IMR-90 (cell line): ENCODE measurements around the gene FARS2. TPM values are rescaled to one million over a fixed set of nuclear protein-coding genes. Genes with fewer than 3 reads are reported as not detected.
A peak's percentile ranks its signal among the peaks of the same experiment; 100 is the strongest.

Source experiments
- ATAC-seq: fragments of 200-7000 bp; cut with Tn5 transposase; 2 replicates; pipeline ENCODE4 v1.9.1; 2020; ENCODE audit warnings: low read depth, mild to moderate bottlenecking, moderate library complexity
- BruUV-seq: library from RNA; stranded (reverse); fragments of 400-500 nt; replicated peaks from 2 replicates; lab custom pipeline; 2021; lab: Mats Ljungman, UMichigan
- CTCF ChIA-PET: fragments of 300-600 bp; formaldehyde crosslinking; extraction: SDS; loops from one replicate; lab custom pipeline; 2021; ENCODE audit warnings: antibody characterized with exemption; lab: Yijun Ruan, JAX
- POLR2A ChIA-PET: fragments of 300-600 bp; sonication (Branson Sonifier 250); formaldehyde crosslinking; loops from one replicate; lab custom pipeline; 2022; ENCODE audit warnings: antibody characterized with exemption; ENCODE audit not compliant: unreplicated experiment; lab: Charles Lee
- DNase-seq: peaks from one replicate; pipeline ENCODE4 v3.0.0; 2013
- H2AFZ ChIP-seq: replicated peaks from 2 replicates; pipeline ENCODE3; 2013; ENCODE audit warnings: low read length, mild to moderate bottlenecking; ENCODE audit not compliant: poor library complexity
- H2AK5ac ChIP-seq: 2 replicates; pipeline ENCODE4 v1.6.1; 2013; ENCODE audit warnings: low read depth, low read length, inconsistent platforms
- H2AK9ac ChIP-seq: replicated peaks from 2 replicates; pipeline ENCODE3; 2013; ENCODE audit warnings: mild to moderate bottlenecking, low read depth, low read length, moderate library complexity; ENCODE audit not compliant: poor library complexity
- H2BK120ac ChIP-seq: 2 replicates; pipeline ENCODE4 v1.6.1; 2013; ENCODE audit warnings: low read depth, low read length, inconsistent platforms
- H2BK15ac ChIP-seq: 3 replicates; pipeline ENCODE4 v1.6.1; 2013; ENCODE audit warnings: low read depth, low read length, inconsistent platforms
- H2BK20ac ChIP-seq: 2 replicates; pipeline ENCODE4 v1.6.1; 2013; ENCODE audit warnings: low read depth, mild to moderate bottlenecking, inconsistent platforms, low read length, moderate library complexity
- H2BK5ac ChIP-seq: 2 replicates; pipeline ENCODE4 v1.6.1; 2013; ENCODE audit warnings: mild to moderate bottlenecking, low read depth, low read length, inconsistent platforms; ENCODE audit not compliant: poor library complexity, severe bottlenecking
- H3K14ac ChIP-seq: replicated peaks from 2 replicates; pipeline ENCODE4 v1.6.1; 2013; ENCODE audit warnings: low read depth, low read length, inconsistent platforms
- H3K18ac ChIP-seq: 2 replicates; pipeline ENCODE4 v1.6.1; 2013; ENCODE audit warnings: low read depth, low read length, control low read depth
- H3K23ac ChIP-seq: 2 replicates; pipeline ENCODE4 v1.6.1; 2013; ENCODE audit warnings: low read depth, low read length, inconsistent platforms
- H3K27ac ChIP-seq: 2 replicates; pipeline ENCODE4 v1.5.1; 2013; ENCODE audit warnings: mild to moderate bottlenecking, control low read depth, low read length; ENCODE audit not compliant: insufficient read depth
- H3K27me3 ChIP-seq: 2 replicates; pipeline ENCODE4 v1.6.1; 2013; ENCODE audit warnings: low read length; ENCODE audit not compliant: control insufficient read depth, insufficient read depth
- H3K36me3 ChIP-seq: 2 replicates; pipeline ENCODE4 v1.6.1; 2013; ENCODE audit warnings: low read length, mixed read lengths; ENCODE audit not compliant: control insufficient read depth, insufficient read depth
- H3K4ac ChIP-seq: 2 replicates; pipeline ENCODE4 v1.6.1; 2013; ENCODE audit warnings: low read depth, low read length, inconsistent platforms
- H3K4me1 ChIP-seq: 2 replicates; pipeline ENCODE4 v1.6.1; 2013; ENCODE audit warnings: low read length, mixed read lengths; ENCODE audit not compliant: control insufficient read depth, insufficient read depth
- H3K4me2 ChIP-seq: 2 replicates; pipeline ENCODE4 v1.6.1; 2013; ENCODE audit warnings: low read depth, mild to moderate bottlenecking, control low read depth, low read length, moderate library complexity
- H3K4me3 ChIP-seq: 2 replicates; pipeline ENCODE4 v1.5.1; 2013; ENCODE audit warnings: low read depth, mild to moderate bottlenecking, control low read depth, low read length, moderate library complexity; ENCODE audit not compliant: insufficient read depth
- H3K56ac ChIP-seq: 2 replicates; pipeline ENCODE4 v1.6.1; 2013; ENCODE audit warnings: low read length, inconsistent platforms; ENCODE audit not compliant: insufficient read depth; ENCODE audit errors: extremely low read depth
- H3K79me1 ChIP-seq, 2 experiments: 2 replicates each; pipeline ENCODE4 v1.6.1; 2013; ENCODE audit warnings: low read length in 2 of 2, inconsistent platforms in 1 of 2, low read depth in 1 of 2
- H3K9ac ChIP-seq: 2 replicates; pipeline ENCODE4 v1.6.1; 2013; ENCODE audit warnings: low read depth, low read length, control low read depth
- H3K9me1 ChIP-seq: 2 replicates; pipeline ENCODE4 v1.6.1; 2013; ENCODE audit warnings: low read length, inconsistent platforms; ENCODE audit not compliant: insufficient read depth
- H3K9me3 ChIP-seq: 2 replicates; pipeline ENCODE4 v1.6.1; 2013; ENCODE audit warnings: low read length; ENCODE audit not compliant: control insufficient read depth, insufficient read depth
- H4K20me1 ChIP-seq: 2 replicates; pipeline ENCODE4 v1.6.1; 2013; ENCODE audit warnings: low read length, inconsistent platforms; ENCODE audit not compliant: insufficient read depth
- H4K5ac ChIP-seq: 2 replicates; pipeline ENCODE4 v1.6.1; 2013; ENCODE audit warnings: mild to moderate bottlenecking, low read depth, low read length, control low read depth
- H4K8ac ChIP-seq, 2 experiments: 2 replicates each; pipeline ENCODE4 v1.6.1; 2013; ENCODE audit warnings: low read depth in 2 of 2, low read length in 2 of 2, control low read depth in 1 of 2, inconsistent platforms in 1 of 2
- H4K91ac ChIP-seq: 2 replicates; pipeline ENCODE4 v1.6.1; 2013; ENCODE audit warnings: low read depth, low read length, inconsistent platforms; ENCODE audit not compliant: insufficient read depth
- BHLHE40 ChIP-seq: fragments of 150-350 bp; IDR thresholded peaks from 2 replicates; pipeline ENCODE4 v1.6.1; 2016; ENCODE audit warnings: mild to moderate bottlenecking, low read depth, low read length
- CEBPB ChIP-seq: IDR thresholded peaks from 2 replicates; pipeline ENCODE4 v1.6.1; 2012; ENCODE audit warnings: low read depth, low read length, improper control_type of control experiment
- CHD1 ChIP-seq: IDR thresholded peaks from 2 replicates; pipeline ENCODE4 v1.6.1; 2012; ENCODE audit warnings: low read depth, low read length, improper control_type of control experiment
- CTCF ChIP-seq: conservative IDR thresholded peaks from 2 replicates; pipeline ENCODE4 v1.5.1; 2012; ENCODE audit warnings: mild to moderate bottlenecking, low read depth, low read length, improper control_type of control experiment
- FOS ChIP-seq: fragments of 150-350 bp; IDR thresholded peaks from 2 replicates; pipeline ENCODE4 v1.6.1; 2016; ENCODE audit warnings: low read depth, low read length
- MAFK ChIP-seq: IDR thresholded peaks from 2 replicates; pipeline ENCODE4 v1.6.1; 2012; ENCODE audit warnings: low read depth, low read length, improper control_type of control experiment
- MXI1 ChIP-seq: IDR thresholded peaks from 2 replicates; pipeline ENCODE4 v1.6.1; 2012; ENCODE audit warnings: low read depth, mild to moderate bottlenecking, low read length, moderate library complexity, borderline replicate concordance
- RAD21 ChIP-seq: IDR thresholded peaks from 2 replicates; pipeline ENCODE4 v1.6.1; 2012; ENCODE audit warnings: low read length, improper control_type of control experiment
- RFX5 ChIP-seq: IDR thresholded peaks from 2 replicates; pipeline ENCODE4 v1.8.0; 2012; ENCODE audit warnings: low read depth, mild to moderate bottlenecking, low read length, moderate library complexity
- SMC3 ChIP-seq: fragments of 150-350 bp; IDR thresholded peaks from 2 replicates; pipeline ENCODE4 v1.6.1; 2016; ENCODE audit warnings: low read depth, mild to moderate bottlenecking, antibody characterized with exemption, low read length, moderate library complexity
- WGBS, 2 experiments: methylation state at CpG; one replicate each; pipeline versions ENCODE4 v1.1.5 to v1.1.7; 2013; ENCODE audit warnings: missing lambda C conversion rate in 2 of 2; ENCODE audit not compliant: insufficient read length in 1 of 2; ENCODE audit errors: extremely low coverage in 2 of 2; 5-methylcytosine and 5-hydroxymethylcytosine counted together
- dilution Hi-C: fragments of 300-500 bp; cut with HindIII; formaldehyde crosslinking; loops from one replicate; pipeline ENCODE4 v1.14.3; 2018; ENCODE audit warnings: low sequenced_read_pairs; ENCODE audit not compliant: unreplicated experiment
- in situ Hi-C: fragments of 300-500 bp; cut with MboI; formaldehyde crosslinking; loops from 3 replicates; pipeline ENCODE4 v1.14.3; 2019; ENCODE audit warnings: low sequenced_read_pairs, inconsistent platforms, mixed read lengths
- intact Hi-C: fragments of 100-400 bp; cut with micrococcal nuclease; formaldehyde crosslinking; loops from 2 replicates; pipeline ENCODE4 v1.10.0; 2022
- polyA plus RNA-seq, 3 experiments: library from polyadenylated mRNA; depleted of rRNA; stranded (reverse); fragments of >200 nt; gene quantifications; 2 replicates each; pipeline ENCODE4 v1.2.3, GENCODE V29; 2012; ENCODE audit warnings: low replicate concordance in 1 of 3
- total RNA-seq: library from RNA; depleted of rRNA; stranded (reverse); fragments of >200 nt; gene quantifications from 2 replicates; pipeline ENCODE4 v1.2.3, GENCODE V29; 2012

Gene FARS2
- total and polyA plus RNA-seq, 2 of the 4 experiments (the other 2 are of a cell fraction), result 12.1 to 28.9 TPM

- H3K56ac ChIP-seq, result no peak overlapping the region
- H3K9ac ChIP-seq, result no peak overlapping the region
- no peak overlapping the region for H2BK120ac ChIP-seq
- no peak overlapping the region for H3K4ac ChIP-seq
- no peak overlapping the region for H3K4me2 ChIP-seq
- CTCF ChIA-PET, result no interaction called here
- no peak overlapping the region for H3K23ac ChIP-seq
- BruUV-seq, result no TSS peak
- peaks cover 11% of the 10 kb centered on the region; the same call in 1 of the 2 replicates for H3K9me1 ChIP-seq
- H2AK5ac ChIP-seq, result no peak overlapping the region
- no peak overlapping the region for H2BK5ac ChIP-seq
- no peaks in the 10 kb centered on the region for H3K9me3 ChIP-seq
- no peaks in the 10 kb centered on the region; the same call in 1 of the 2 replicates for H3K4me1 ChIP-seq
- H4K20me1 ChIP-seq, result no peaks in the 10 kb centered on the region
- no peak overlapping the region for H3K4me3 ChIP-seq
- no peaks in the 10 kb centered on the region for H3K36me3 ChIP-seq
- no peak overlapping the region for H3K27ac ChIP-seq
- H3K27me3 ChIP-seq, result no peaks in the 10 kb centered on the region
- no peak; the same call in 1 of the 2 replicates for ATAC-seq
- H3K79me1 ChIP-seq, result 0 out of 4 replicates have a peak, but pooled peaks cover 0 to 7% of the 10 kb centered on the region in 2 experiments
- DNase-seq, result peak; percentile 18
- no peak overlapping the region for H2BK20ac ChIP-seq
- H3K14ac ChIP-seq, result no peak overlapping the region
- intact Hi-C loops, result no loop called here
- in situ Hi-C loops, result loop anchor here (25.0 kb wide), 1 partner anchor 530 kb away; no protein-coding TSS in a partner anchor
- POLR2A ChIA-PET, result no interaction called here
- WGBS, 2 experiments, result 90% methylated on average over 2 of the region's 9 CpGs; no CpG with 5 or more reads in 1 of the 2 experiments
- TF ChIP-seq BHLHE40, result no peak
- TF ChIP-seq SMC3, result no peak
- TF ChIP-seq CTCF, result no peak
- TF ChIP-seq CHD1, result no peak
- TF ChIP-seq FOS, result no peak
- no peak for TF ChIP-seq RFX5
- no peak for TF ChIP-seq RAD21
- TF ChIP-seq MAFK, result no peak
- TF ChIP-seq MXI1, result no peak
- TF ChIP-seq CEBPB, result no peak
- no peak overlapping the region for H4K91ac ChIP-seq
- H2AFZ ChIP-seq, result peak overlapping the region; percentile 60
- H4K8ac ChIP-seq, result no peak overlapping the region
- dilution Hi-C loops, result no loop called here
- H2AK9ac ChIP-seq, result no peak overlapping the region
- H4K5ac ChIP-seq, result no peak overlapping the region
- no peak overlapping the region for H3K18ac ChIP-seq
- H2BK15ac ChIP-seq, result no peak overlapping the region
Measured at GRCh38 chr6:5457041-5457440, 195.7 kb downstream of the FARS2 start.
